ENCODE results near the gene JMJD7. TPM values are rescaled to one million over a fixed set of nuclear protein-coding genes. Genes with fewer than 3 reads are reported as not detected.
A peak's percentile ranks its signal among the peaks of the same experiment; 100 is the strongest.

Gene JMJD7
- total RNA-seq (2014; rRNA removed; shearing (Covaris generic)) = 9.2 and 9.4 TPM in 2 replicates

DNA sequence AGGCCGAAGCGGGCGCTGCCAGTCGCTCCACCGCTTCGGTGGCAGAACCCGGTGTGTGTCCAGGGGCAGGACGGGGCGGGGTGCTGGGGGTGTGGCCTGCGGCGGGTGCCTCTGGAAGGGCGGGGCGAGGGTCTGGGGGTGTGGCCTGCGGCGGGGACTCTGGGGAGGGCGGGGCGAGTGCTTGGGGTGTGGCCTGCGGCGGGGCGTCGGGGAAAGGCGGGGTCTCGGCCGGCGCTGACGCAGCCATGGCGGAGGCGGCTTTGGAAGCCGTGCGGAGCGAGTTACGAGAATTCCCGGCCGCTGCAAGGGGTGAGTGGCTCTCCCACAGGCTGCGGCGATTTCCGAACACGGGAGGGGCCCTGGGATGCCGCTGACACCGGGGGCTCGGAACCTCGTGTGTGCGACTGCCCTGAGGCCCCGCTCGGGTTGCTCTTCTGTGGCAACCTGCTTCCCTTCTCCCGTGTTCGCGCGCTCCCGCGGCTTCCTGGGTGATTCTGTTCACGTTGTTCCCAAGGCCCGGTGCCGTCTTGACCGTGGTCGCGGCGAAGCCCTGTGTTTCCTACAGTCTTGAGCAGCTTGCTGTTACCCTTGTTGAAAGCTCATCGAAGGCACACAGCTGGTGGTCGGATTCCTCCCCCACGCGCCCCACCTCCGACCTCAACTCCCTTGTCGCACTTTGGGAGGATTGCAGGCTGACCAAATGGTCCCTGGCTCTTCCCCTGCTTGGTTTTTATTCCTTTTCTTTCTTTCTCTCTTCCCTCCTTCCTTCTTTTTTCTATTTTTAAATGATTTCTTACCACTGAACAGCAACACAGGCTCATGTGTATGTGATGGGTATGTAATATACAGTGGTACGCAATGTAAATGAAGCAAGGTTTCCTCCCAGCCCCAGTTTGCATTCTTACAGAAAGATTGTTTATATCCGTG is at the start of gene JMJD7:
Gene JMJD7 (plus strand): TSS at position 213 of the 927 bp plus-strand sequence. CDS start 33 bp downstream, at position 246.
- DNase-seq (ENCODE audit: low spot score) = peak; percentile 58

DNA sequence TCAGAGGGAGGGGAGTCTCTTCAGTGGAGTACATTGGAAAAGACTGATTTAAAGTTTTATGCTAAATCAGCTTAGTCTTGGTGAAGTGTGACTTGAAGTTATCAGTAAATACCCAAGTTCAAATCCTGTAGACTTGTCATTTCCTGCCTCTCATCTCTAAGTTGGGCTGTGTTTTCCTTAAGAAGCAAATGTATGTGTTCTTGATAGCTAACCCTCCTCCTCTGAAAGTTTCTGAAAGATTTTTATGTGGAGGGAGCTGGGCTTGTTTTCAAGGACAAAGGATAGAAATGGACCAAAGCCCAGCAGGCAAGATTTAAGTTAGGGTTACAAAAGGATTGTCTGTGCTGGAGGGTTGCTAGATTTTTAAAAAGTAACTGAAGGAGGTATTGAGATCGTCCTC is 49.4 kb upstream of the JMJD7 start:
- no peak for DNase-seq (ENCODE audit: low spot score)

DNA sequence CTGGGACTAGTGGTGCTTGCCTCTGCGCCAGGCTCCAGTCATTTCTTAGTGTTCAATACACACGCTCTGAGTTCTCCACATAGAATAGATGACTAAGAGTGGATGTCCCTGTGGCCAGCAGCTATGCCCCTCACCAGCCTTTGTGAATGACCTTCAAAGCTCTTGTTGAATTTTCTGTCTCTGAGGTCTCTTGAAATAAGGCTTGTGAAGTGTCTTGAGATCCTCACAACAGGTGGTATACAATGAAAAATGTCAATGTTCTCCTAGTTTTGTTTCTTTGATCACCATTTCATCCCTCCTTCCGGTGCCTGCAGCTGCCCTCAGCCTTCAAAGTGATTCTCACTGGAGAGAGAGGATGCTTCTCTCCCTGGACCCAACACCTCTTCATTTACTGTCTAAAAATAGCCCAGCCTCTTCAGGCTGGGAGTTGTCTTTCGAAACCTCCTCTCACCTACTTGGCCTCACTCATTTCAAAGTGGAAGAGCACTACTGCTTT is 48.2 kb upstream of the JMJD7 start:
- DNase-seq (ENCODE audit: low spot score) = no peak

DNA sequence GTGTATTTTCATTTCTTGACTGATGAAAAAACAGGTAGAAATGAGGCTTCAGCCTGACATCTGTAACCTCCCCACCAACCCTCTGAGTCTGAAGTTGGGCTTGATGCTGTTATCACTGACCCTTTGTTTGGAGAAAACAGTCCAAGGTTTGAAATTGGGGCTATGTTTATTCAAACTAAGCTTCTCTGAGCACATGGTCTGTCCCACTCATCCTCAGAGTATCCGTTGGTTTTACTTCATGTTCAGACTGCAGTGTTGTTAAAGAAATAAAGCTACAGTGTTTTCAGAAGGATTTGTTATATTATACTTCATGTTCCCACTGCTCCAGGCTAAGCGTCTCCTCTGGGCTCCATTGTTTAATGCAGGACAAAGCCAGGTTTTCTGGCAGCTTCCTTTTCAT is 47.6 kb upstream of the JMJD7 start:
- DNase-seq (ENCODE audit: low spot score) = no peak

DNA sequence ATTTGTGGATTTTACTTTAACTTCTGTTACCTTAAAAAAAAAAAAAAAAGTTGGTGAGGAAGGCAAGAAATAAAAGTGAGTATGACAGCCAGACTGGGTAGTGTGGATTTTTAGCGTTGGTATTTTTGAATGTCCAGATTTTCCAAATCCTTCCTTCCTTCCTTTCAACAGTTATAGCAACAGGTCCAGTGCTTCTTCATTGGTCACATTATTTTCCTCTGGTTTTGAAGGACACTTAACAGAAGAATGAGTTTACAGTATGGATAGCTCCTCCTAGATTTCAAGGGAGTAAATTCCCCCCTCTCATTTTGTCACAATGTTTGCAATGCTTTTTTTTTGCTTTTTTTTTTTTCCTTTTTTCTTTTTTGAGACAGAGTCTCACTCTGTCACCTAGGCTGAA is 47.2 kb upstream of the JMJD7 start:
- DNase-seq (ENCODE audit: low spot score) = no peak

DNA sequence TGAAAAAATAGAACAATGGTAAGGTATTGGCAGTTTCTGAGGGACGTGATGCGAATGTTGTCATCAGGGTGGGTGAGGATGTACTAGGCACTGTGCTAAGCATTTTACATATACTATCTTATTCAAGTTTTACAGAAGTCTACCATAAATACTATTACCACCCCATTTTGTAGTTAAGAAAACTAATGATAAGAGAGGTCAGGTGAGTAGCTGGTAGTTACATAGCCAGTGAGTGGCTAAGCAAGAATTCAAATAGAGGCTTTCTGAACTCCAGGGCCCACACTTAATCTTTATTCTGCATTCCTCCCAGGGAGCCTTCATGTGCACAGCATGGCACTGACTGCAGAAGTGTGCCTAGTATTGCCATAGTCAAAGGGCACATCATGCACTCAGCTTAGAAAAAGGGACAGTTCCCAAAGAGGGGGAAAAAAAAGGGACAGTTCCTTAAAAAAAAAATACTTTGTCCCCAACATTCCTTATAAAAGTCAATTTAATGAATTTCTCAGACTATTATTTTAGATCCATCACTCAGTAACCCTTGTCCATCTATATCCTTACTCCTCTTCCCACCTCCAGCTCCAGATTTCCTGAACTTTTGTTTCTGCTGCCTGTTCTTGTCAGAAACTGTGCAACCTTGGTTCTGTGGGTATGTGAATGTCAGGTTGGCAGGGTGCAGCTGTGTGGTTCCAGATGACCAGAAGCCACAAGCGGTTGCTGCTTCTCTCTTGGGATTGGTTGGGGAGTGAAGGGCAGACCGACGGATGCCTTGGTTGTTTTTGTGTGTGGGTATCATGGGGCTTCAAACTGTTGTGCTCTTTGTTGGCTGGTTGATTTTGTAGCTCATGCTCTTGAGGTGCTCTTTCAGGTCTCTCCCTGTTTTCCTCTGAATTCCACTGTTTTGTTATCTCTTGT is 45.3 kb upstream of the JMJD7 start:
- DNase-seq (ENCODE audit: low spot score) = no peak

DNA sequence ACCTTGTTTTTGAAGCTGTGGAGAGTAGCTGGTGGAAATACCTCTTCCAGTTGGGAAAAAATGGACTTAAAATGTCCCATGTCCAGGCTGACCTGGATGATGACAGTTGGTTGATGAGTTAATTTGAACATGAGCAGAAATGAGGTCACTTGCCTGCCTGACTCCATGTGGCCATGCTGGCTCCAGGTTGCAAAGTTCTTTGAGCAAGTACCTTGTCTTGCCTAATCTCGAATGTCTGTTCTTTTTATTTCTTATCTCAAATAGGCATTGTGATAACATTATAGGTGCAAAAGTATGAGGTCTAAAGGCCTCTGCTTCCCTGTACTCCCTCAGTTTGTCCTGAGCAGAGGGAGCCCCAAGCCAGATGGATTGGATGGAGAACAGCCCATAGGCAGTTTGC is 44.6 kb upstream of the JMJD7 start:
- no peak for DNase-seq (ENCODE audit: low spot score)

DNA sequence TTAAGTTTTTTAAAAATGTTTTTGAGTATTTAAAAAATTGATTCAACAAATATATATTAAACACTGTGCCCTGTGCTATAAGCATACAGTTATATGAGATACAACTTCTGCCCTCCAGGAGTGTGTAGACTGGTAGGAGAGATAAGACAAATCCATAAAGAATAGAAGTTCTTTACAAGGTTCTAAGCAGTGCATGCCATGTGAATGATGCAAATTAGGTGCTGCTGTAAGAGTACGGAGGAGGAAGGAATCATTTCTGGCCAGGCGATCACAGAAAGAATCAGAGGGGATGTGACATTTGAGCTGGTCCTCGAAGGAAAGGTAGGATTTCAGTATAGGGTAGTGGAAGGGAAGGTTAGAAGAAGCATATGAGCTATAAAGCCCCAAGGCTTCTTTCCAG is 39.6 kb upstream of the JMJD7 start:
- no peak for DNase-seq (ENCODE audit: low spot score)

DNA sequence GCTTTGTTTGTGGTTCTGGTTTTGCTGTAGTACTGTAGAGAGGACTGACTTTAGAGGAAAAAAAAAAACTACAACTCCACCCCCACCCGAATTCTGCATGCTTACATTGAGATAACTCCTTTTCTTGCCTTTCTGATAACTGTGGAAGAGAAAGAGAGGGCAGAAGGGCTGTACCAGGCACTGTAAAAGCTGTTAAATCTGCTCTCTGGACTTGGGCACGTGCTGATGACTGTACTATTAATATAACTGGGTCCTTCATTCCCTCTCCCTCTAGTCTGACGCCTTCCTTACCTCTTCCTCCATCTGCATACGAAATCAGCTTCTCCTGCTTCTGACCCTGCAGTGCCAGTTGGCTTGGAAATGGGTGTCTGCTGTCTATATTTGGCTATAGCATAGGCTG is 38.7 kb upstream of the JMJD7 start:
- DNase-seq (ENCODE audit: low spot score) = no peak

DNA sequence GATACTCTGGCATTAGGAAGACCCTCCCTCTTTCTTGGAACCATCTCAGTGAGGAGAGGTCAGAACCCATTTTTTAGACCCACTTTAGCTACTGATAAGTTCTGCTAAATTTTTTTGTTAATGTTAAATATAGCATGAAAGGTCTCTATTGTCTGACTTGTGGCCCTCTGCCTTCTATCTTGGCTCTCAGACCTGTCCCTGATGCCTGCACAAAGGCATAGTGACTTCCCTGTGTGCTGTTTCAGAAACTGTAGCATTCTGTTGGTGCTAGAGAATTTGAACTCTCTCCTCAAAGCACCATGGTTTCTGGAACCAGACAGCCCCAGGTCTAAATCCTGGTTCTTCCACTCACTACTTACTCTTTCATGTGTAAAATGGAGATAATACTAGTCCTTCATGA is 38.2 kb upstream of the JMJD7 start:
- DNase-seq (ENCODE audit: low spot score) = no peak

DNA sequence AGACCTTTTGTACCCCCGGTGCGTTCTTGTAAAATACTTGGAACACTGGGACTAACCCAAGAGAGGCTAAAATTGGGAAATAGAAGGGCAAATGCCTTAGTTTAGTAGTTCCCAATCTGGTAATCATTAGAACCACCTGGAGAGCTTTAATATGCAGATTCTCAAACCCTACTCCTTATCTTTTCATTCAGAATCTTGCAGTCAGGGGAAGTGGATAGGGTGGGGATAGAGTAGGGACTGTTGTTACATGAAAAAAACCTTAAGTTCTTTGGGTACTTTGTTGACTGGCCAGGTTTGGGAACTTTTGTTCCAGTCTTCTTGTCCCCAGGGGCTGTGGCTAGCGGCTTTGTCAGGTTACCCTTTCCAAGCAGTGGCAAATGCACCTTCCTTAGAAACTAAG is 37.7 kb upstream of the JMJD7 start:
- no peak for DNase-seq (ENCODE audit: low spot score)

DNA sequence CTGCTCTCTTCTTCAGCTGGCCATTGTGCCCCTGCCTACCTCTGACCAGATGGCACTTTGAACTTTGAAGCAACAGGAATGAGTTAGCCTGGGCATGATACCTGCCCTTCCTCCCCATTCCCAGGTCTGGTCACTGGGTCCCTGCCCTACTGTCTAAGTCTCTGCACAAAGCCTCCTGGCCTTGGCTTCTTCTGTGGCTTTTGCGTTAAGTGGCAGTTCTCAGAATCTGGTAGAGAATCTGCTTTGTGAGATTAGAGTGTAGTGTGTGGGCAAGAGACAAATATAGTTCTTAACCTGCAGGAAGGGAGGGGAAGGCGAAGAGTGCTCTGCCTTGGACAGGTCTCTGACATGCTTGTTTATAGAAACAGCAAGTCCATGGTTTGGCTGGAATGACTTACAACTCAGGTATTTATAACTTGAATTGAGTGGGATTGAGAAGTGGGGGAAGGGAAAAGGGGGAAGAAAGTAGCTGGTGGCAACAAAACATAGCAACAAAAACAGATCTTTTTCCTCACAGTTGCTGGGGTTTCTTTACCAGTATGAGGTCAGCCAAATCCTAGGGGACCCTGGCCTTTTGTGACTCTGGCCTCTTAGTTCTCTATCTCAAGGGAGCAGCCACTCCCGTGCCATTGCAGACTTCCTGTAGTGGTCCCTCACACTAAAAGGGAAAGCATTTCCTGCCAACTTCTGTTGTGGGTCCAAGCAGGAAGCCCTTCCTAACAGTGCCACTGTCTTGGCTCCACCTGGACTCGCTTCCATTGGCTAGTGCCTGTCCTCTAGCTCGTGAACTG is 36.9 kb upstream of the JMJD7 start:
- peak; percentile 54 for DNase-seq (ENCODE audit: low spot score)

DNA sequence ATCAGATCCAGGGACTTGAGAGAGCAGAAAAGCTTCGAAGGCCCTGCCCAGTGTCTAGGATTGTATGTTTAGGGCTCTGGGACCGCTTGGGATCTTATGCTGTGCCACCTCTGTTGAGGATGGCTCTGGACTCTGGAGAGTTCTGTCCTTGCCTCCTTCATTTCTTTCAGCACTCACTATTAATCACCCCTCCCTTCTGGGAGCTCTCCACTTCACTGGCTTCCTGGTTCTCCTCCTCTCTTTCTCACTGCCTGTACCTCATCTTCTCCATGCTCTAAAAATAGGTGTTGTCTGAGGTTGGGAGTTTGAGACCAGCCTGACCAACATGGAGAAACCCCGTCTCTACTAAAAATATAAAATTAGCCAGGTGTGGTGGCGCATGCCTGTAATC is 36.4 kb upstream of the JMJD7 start:
- no peak for DNase-seq (ENCODE audit: low spot score)

DNA sequence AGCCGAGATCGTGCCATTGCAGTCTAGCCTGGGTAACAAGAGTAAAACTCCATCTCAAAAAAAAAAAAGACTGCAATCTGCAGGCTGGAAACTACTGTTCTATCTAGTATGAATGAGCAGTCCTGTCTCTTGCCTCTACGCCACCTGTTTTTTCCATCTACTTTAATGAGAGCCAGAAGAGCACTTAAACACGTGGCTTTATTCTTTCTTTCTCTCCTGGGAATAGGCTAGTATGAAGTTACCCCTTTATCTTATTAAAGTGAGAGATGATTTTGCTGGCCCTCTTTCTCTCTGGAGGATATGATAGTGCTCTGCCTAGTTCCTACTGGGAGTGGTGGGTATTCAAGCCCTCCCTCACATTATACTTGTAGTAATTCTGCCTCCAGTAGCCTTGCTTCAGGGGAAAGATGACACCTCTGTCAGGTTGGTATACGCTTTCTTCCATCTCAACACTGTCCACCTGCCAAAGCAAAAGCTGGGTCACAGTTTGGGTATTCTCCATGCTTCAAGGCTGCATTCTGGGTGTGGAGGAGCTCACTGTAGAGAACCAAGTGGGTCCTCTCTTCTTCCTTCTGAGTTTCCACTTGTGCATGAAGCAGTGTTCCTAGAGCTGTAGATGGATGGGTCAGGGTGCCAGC is 35.8 kb upstream of the JMJD7 start:
- DNase-seq (ENCODE audit: low spot score) = no peak

DNA sequence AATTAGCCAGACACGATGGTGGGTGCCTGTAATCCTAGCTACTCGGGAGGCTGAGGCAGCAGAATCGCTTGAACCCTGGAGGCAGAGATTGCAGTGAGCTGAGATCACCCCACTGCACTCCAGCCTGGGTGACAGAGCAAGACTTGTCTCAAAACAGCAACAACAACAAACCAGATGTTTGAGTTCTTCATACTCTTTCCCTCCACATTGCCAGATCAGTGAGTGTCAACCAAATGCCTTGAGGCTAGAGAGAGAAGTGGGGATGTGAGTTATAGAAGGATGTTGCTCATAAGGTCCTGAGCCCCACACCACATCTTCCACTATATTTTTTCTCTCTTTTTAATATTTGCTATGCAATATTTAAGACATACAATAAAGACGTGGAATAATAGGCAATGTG is 33.8 kb upstream of the JMJD7 start:
- DNase-seq (ENCODE audit: low spot score) = no peak

DNA sequence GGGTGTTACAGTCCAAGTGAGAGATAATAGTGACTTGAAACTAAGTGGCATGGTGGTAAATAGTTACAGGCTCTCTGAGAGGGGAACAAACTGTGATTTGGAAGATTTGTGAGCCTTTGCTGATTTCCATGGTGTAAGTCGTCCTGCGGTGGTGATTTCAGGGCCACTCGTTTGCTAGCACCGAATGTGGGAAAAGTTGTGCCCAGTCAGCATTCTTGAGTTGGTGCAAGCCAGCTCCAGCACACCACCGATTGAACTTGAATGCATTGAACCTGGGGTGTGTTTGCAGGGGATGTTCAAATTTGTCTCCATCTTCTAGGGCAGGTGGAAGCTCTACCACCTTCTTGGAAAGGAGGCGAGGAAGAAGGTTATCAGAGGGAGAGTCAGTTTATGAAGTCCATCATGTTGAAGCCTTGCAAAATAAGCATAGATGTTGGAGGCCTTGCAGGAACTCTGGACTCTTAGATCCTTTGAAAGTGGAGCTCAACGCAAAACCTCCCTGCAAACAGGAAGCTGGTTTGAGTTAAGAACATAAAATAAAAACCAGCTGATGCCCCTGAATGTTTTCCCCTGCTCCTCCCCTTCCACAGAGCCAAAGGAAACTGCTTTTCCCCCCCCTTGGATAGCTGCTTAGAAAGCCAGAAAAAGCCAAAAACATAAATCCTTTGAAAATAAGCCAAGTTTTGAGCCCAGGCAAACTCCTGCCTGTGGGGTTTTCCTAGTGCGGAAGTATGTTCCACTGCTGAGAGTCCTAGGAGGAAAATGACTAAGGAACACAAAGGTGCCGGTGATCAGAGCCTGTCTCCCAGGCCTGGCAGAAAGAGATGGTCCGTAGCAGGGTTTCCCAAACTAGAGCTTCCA is 31.7 kb upstream of the JMJD7 start:
- no peak for DNase-seq (ENCODE audit: low spot score)

DNA sequence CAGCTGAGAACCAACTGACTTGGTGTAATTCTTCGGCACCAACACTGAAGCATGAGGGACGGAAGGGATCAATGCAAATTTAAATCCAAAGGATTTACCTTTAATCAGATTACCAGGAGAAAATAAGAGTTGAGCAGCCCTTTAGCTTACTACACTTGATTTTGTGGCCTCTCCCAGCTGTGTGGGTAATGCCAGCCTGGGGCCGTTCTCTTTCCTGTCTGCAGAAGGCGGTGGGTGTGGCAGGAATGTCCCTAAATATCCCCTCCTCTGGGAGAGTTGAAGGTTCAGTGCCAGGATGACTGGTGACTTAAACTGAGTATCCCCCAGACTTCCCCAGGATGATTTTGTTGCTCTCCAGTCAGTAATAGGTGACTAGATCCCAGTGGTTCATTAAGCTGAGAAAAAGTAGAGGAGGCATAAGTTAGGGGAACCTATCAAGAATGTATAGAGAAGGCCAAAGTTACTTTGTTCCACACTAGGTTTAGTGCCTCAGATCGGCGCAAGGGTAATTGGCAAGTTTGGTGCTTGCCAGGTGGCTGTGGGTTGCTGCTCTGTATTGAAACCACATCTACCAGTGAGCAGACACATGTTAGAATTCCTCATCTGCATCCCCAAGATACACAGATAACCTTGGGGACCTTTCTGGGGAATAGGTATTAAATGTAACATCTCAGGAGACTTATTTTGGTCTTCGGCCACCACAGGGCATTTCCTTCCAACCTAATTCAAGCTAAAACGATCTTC is 30.5 kb upstream of the JMJD7 start:
- DNase-seq (ENCODE audit: low spot score) = no peak

DNA sequence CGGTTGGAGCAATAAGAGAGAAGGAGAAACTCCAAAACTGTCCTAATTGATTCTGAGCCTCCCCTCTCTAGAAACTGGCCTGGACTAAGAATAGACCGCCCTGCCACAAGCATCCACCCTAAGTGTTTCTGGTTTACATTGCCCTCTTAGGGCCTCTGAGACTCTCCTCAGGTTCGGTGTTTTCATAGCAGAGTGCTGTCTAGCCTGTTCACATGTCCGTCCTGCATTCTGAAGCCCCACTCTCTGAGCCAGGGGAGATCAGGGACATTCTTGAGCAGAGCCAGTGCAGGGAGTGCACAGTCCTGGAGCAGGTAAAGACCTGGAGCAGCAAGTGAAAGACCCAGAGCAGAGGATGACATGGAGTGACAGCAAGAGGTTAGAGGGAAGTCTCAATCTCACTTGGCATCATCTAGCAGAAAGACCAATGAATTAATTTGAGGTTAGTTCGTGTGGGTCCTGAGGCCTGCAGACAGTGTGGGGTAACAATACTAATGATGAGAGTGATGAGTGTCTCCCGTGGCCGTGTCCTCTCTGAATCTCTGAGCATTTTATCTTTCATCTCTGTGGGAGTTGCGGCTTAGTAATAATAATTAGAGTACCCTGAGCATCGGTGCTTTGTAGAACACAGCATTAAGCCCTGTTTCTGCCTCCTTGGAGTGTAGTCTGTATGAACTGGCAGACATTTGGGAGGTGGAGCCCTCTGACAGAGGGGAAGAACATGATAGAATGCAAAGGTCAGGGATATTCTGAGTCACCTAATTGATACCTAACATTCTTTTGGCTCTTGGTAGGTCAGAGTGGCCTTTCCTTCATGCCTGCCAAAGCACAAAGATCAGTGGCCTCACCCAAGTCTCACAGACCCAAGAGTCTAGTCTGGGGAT is 29.0 kb upstream of the JMJD7 start:
- no peak for DNase-seq (ENCODE audit: low spot score)

DNA sequence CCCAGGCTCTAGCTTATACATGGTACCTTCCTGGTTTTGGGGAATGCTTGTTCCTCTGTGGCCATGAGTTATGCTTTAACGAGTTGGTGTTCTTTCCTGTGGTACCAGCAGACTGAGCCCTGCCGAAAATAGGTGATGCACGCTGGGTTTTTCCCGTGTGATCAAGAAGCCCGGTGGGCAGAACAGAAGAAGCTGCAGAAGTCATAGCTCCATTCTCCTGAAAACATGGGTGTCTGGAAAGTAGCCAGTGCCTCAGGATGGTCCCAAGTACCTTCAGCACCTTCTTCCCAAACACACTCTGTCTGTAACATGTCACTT is 28.4 kb upstream of the JMJD7 start:
- no peak for DNase-seq (ENCODE audit: low spot score)

Measured in H4 (cell line).